HL-60 (cell line): ENCODE results near the gene ECEL1.

ENCODE experiments used
- GABPA ChIP-seq: IDR thresholded peaks from 2 replicates; pipeline ENCODE4 v1.6.1; 2012; ENCODE audit warnings: low read depth
- POLR2AphosphoS5 ChIP-seq: IDR thresholded peaks from 2 replicates; pipeline ENCODE4 v1.6.1; 2012; ENCODE audit warnings: low read depth
- TF ChIP-seq, protein P1 (sequence below): IDR thresholded peaks from one replicate; pipeline ENCODE4 v1.5.1; 2011; ENCODE audit warnings: low read length, control low read depth, inconsistent platforms; ENCODE audit not compliant: insufficient read depth
- TF ChIP-seq, protein P2 (sequence below): IDR thresholded peaks from 2 replicates; pipeline ENCODE4 v1.6.1; 2012; ENCODE audit warnings: low read depth; ENCODE audit not compliant: insufficient replicate concordance

DNA sequence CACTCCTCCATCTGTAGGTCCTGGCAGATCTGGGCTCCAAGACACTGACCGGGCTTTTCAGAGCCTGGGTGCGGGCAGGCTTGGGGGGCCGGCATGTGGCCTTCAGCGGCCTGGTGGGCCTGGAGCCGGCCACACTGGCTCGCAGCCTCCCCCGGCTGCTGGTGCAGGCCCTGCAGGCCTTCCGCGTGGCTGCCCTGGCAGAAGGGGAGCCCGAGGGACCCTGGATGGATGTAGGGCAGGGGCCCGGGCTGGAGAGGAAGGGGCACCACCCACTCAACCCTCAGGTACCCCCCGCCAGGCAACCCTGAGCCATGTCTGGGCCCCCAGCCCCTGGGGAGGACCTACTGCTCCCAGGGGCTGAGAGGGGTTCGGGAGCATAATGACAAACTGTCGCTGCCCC, 37.6 kb upstream of the ECEL1 start:
- no peak for TF ChIP-seq POLR2AphosphoS5
- TF ChIP-seq, protein P1, sequence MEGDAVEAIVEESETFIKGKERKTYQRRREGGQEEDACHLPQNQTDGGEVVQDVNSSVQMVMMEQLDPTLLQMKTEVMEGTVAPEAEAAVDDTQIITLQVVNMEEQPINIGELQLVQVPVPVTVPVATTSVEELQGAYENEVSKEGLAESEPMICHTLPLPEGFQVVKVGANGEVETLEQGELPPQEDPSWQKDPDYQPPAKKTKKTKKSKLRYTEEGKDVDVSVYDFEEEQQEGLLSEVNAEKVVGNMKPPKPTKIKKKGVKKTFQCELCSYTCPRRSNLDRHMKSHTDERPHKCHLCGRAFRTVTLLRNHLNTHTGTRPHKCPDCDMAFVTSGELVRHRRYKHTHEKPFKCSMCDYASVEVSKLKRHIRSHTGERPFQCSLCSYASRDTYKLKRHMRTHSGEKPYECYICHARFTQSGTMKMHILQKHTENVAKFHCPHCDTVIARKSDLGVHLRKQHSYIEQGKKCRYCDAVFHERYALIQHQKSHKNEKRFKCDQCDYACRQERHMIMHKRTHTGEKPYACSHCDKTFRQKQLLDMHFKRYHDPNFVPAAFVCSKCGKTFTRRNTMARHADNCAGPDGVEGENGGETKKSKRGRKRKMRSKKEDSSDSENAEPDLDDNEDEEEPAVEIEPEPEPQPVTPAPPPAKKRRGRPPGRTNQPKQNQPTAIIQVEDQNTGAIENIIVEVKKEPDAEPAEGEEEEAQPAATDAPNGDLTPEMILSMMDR = no peak
- TF ChIP-seq, protein P2, sequence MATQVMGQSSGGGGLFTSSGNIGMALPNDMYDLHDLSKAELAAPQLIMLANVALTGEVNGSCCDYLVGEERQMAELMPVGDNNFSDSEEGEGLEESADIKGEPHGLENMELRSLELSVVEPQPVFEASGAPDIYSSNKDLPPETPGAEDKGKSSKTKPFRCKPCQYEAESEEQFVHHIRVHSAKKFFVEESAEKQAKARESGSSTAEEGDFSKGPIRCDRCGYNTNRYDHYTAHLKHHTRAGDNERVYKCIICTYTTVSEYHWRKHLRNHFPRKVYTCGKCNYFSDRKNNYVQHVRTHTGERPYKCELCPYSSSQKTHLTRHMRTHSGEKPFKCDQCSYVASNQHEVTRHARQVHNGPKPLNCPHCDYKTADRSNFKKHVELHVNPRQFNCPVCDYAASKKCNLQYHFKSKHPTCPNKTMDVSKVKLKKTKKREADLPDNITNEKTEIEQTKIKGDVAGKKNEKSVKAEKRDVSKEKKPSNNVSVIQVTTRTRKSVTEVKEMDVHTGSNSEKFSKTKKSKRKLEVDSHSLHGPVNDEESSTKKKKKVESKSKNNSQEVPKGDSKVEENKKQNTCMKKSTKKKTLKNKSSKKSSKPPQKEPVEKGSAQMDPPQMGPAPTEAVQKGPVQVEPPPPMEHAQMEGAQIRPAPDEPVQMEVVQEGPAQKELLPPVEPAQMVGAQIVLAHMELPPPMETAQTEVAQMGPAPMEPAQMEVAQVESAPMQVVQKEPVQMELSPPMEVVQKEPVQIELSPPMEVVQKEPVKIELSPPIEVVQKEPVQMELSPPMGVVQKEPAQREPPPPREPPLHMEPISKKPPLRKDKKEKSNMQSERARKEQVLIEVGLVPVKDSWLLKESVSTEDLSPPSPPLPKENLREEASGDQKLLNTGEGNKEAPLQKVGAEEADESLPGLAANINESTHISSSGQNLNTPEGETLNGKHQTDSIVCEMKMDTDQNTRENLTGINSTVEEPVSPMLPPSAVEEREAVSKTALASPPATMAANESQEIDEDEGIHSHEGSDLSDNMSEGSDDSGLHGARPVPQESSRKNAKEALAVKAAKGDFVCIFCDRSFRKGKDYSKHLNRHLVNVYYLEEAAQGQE = no peak
- TF ChIP-seq GABPA = no peak
